Neural crest cell (in vitro differentiated cells): ENCODE data around the gene SAP30L. TPM values are rescaled to one million over a fixed set of nuclear protein-coding genes. Genes with fewer than 3 reads are reported as not detected.

ENCODE experiments used
- DNase-seq: peaks from one replicate; pipeline ENCODE4 v3.0.0; 2021; ENCODE audit warnings: low read depth, mixed read lengths, low spot score
- H3K27ac Mint-ChIP-seq: one replicate; pipeline ENCODE4 v1.8.0; 2021; ENCODE audit warnings: mild to moderate bottlenecking, mixed read lengths; ENCODE audit not compliant: unreplicated experiment
- H3K27me3 Mint-ChIP-seq: 2 replicates; pipeline ENCODE4 v1.8.0; 2021; ENCODE audit warnings: low read depth, mild to moderate bottlenecking, mixed read lengths
- H3K36me3 Mint-ChIP-seq: 2 replicates; pipeline ENCODE4 v1.8.0; 2021; ENCODE audit warnings: low read depth, mild to moderate bottlenecking, mixed read lengths
- H3K4me1 Mint-ChIP-seq: 2 replicates; pipeline ENCODE4 v1.8.0; 2021; ENCODE audit warnings: mixed read lengths
- H3K4me3 Mint-ChIP-seq: one replicate; pipeline ENCODE4 v1.8.0; 2021; ENCODE audit warnings: mild to moderate bottlenecking, mixed read lengths
- H3K9me3 Mint-ChIP-seq: 2 replicates; pipeline ENCODE4 v1.8.0; 2021; ENCODE audit warnings: mixed read lengths
- total RNA-seq: library from RNA; stranded (reverse); gene quantifications from 2 replicates; pipeline ENCODE4 v1.2.1, GENCODE V29; 2021
- TF ChIP-seq, protein P1 (sequence below): fragments of 200-600 bp; sonication (generic); conservative IDR thresholded peaks from 2 replicates; pipeline ENCODE4 v1.5.0; 2021; ENCODE audit warnings: antibody characterized with exemption, mild to moderate bottlenecking

The SAP30L gene
- total RNA-seq, 1 donor from 2014 or later = 46.3 TPM

- Mint-ChIP-seq H3K27me3 (no peaks in the 10 kb centered on the region), H3K4me3 (no peak overlapping the region), H3K4me1 (peaks cover 25% of the 10 kb centered on the region), H3K9me3 (no peaks in the 10 kb centered on the region), H3K27ac (no peak overlapping the region), H3K36me3 (peaks cover 2% of the 10 kb centered on the region)
- no peak for DNase-seq
- TF ChIP-seq, protein P1, sequence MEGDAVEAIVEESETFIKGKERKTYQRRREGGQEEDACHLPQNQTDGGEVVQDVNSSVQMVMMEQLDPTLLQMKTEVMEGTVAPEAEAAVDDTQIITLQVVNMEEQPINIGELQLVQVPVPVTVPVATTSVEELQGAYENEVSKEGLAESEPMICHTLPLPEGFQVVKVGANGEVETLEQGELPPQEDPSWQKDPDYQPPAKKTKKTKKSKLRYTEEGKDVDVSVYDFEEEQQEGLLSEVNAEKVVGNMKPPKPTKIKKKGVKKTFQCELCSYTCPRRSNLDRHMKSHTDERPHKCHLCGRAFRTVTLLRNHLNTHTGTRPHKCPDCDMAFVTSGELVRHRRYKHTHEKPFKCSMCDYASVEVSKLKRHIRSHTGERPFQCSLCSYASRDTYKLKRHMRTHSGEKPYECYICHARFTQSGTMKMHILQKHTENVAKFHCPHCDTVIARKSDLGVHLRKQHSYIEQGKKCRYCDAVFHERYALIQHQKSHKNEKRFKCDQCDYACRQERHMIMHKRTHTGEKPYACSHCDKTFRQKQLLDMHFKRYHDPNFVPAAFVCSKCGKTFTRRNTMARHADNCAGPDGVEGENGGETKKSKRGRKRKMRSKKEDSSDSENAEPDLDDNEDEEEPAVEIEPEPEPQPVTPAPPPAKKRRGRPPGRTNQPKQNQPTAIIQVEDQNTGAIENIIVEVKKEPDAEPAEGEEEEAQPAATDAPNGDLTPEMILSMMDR = no peak
Observed at GRCh38 chr5:154406231-154406630, 39.6 kb upstream of the SAP30L start.

GRCh38 chr5:154406826-154407225, 39.0 kb upstream of the SAP30L start:
- H3K4me3 Mint-ChIP-seq = no peak overlapping the region
- TF ChIP-seq, protein P1 = no peak
- H3K27me3 Mint-ChIP-seq = no peaks in the 10 kb centered on the region
- peaks cover 5% of the 10 kb centered on the region for H3K36me3 Mint-ChIP-seq
- no peak for DNase-seq
- H3K27ac Mint-ChIP-seq = no peak overlapping the region
- peaks cover 19% of the 10 kb centered on the region for H3K4me1 Mint-ChIP-seq
- no peaks in the 10 kb centered on the region for H3K9me3 Mint-ChIP-seq

GRCh38 chr5:154408811-154409210, 37.0 kb upstream of the SAP30L start:
- Mint-ChIP-seq H3K9me3 (no peaks in the 10 kb centered on the region), H3K4me1 (peaks cover 13% of the 10 kb centered on the region), H3K27ac (no peak overlapping the region), H3K4me3 (no peak overlapping the region), H3K27me3 (no peaks in the 10 kb centered on the region), H3K36me3 (peaks cover 8% of the 10 kb centered on the region)
- DNase-seq = no peak
- TF ChIP-seq, protein P1 = no peak

- Mint-ChIP-seq H3K27ac (no peak overlapping the region), H3K4me1 (peaks cover 12% of the 10 kb centered on the region), H3K9me3 (no peaks in the 10 kb centered on the region), H3K27me3 (no peaks in the 10 kb centered on the region), H3K4me3 (no peak overlapping the region), H3K36me3 (peaks cover 8% of the 10 kb centered on the region)
- TF ChIP-seq, protein P1 = no peak
- no peak for DNase-seq
Observed at GRCh38 chr5:154409230-154409840, 36.5 kb upstream of the SAP30L start.

- peaks cover 5% of the 10 kb centered on the region for H3K4me1 Mint-ChIP-seq
- TF ChIP-seq, protein P1 = no peak
- no peaks in the 10 kb centered on the region for H3K27me3 Mint-ChIP-seq
- peaks cover 8% of the 10 kb centered on the region for H3K36me3 Mint-ChIP-seq
- H3K27ac Mint-ChIP-seq = no peak overlapping the region
- H3K4me3 Mint-ChIP-seq = no peak overlapping the region
- no peak for DNase-seq
- H3K9me3 Mint-ChIP-seq = no peaks in the 10 kb centered on the region
Observed at GRCh38 chr5:154410008-154410407, 35.8 kb upstream of the SAP30L start.
